ENCODE measurements around the gene TMEM205.
"Not testable (repeated sequence)": the region's sequence is repeated elsewhere in the genome, so short reads cannot be mapped to it uniquely, and the experiment has no call there.

Gene TMEM205

DNA sequence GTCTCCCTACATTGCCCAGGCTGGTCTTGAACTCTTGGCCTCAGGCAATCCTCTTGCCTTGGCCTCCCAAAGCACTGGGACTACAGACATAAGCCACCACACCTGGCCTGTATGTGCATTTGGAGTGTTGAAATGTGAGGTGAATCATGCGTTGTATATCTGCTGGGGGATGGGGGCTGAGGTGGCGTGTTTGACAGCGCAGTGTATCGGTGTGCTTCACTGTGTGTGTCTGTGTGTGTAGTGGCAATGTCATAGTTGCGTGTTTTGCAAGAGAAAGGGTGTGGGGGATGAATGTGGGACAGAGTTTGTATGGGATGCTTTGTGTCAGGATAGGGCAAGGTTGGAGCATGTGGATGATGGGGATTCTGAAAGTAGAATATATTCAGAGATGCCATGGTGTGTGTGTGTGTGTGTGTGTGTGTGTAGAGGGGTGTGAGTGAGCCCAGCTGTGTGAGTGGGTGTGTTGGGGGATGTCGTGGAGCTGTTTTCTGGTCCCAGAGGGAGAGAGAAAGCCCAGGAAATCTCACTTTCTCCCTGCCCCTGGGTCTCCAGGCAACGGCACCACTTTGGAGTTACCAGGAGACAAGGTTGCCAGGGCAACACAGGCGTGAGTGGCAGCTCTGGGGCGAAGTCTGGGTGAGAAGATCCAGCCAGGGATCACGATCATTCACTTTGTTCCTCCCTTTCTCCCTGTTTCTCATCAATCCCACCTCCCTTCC, 27.3 kb upstream of the TMEM205 start:
- peak; percentile 28 for DNase-seq (ENCODE audit: low read depth)

DNA sequence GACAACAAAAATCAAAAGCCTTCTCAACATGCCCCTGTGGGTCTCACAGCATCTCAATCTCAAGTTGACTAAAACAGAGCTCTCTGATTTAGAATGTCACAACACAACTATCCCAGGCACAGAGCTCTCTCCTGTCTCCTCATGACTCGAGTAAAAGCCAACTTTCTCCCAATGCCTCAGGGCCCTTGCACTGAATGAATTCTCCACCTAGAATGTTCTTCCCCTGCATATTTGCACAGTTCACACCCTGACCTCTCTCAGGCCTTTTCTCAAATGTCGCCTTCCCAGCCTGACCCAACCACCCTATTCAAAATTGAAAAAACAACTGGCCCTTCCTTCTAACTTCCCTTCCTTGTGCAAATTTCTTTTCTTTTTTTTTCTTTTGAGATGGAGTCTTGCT, 24.7 kb upstream of the TMEM205 start:
- DNase-seq (ENCODE audit: low read depth), result no peak

DNA sequence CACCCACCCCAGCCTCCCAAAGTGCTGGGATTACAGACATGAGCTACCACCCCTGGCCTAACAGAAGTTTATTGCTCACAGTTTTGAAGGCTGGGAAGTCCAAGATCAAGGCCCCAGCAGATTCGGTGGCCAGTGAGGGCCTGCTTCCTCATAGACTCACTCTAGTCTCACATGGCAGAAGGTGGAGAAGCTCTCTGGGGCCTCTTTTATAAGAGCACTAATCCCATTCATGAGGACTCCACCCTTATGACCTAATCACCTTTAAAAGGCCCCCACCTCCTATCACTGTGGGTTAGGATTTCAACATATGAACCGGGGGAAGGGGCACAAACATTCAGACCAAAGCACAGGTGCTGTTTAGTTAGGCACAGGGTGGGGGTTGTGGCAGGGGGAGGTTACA, 21.5 kb upstream of the TMEM205 start:
- no peak for DNase-seq (ENCODE audit: low read depth)

DNA sequence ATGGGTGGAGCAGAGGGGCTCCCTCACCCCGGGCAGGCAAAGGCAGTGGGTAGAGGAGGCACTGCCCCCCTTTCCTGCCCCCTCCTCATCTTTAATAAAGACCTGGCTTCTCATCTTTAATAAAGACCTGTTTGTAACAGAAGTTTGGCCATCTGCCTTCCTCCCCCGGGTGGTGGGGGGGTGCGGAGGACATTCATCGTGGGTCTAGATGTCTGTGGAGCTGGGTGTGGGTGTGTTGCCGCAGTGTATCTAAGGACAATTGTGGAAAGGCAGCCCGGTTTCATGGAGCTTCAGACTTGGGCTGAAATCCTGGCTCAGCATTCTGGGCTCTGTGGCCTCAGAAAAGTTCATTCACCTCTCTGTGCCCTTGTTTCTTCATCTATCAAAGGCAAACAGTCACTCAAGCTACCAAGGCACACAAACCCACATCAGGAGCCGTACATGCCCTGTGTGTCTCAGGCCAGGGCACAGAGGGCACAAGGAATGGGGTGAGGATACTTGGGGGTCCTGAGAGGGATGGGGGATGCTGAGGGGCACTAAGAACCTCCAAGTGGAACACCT, 19.6 kb upstream of the TMEM205 start:
- no peak for DNase-seq (ENCODE audit: low read depth)

DNA sequence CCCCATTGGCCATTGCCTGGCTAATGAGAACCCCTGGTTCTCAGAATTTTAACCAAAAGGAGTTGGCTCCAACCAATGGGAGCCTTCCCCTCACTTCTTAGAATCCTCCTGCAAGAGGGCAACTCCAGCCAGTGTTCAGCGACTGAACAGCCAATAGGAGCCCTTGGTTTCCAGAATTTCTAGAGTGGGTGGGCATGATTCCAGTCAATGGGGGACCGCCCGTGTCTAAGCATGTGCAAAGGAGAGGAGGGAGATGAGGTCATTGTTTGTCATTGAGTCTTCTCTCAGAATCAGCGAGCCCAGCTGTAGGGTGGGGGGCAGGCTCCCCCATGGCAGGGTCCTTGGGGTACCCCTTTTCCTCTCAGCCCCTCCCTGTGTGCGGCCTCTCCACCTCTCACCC, 18.9 kb upstream of the TMEM205 start:
- no peak for DNase-seq (ENCODE audit: low read depth)

DNA sequence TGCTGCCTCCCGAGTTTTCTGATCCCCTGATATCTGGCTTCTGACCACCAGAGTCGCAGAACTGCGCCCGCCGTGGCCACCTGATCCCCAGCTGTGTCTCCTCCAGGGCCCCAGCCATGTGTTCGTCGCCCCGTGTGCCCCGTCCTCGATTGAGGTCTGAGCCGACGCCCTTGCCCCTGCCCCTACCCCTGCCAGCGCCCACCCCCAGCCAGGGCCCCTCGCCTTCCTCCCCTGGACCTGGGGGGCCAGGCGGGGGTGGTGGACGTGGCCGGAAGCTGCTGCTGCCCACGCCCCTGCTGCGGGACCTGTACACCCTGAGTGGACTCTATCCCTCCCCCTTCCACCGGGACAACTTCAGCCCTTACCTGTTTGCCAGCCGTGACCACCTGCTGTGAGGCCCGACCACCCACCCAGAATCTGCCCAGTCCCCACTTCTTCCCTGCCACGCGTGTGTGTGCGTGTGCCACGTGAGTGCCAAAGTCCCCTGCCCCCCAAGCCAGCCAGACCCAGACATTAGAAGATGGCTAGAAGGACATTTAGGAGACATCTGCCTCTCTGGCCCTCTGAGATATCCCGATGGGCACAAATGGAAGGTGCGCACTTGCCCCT, 18.3 kb upstream of the TMEM205 start:
- DNase-seq (ENCODE audit: low read depth), result no peak

DNA sequence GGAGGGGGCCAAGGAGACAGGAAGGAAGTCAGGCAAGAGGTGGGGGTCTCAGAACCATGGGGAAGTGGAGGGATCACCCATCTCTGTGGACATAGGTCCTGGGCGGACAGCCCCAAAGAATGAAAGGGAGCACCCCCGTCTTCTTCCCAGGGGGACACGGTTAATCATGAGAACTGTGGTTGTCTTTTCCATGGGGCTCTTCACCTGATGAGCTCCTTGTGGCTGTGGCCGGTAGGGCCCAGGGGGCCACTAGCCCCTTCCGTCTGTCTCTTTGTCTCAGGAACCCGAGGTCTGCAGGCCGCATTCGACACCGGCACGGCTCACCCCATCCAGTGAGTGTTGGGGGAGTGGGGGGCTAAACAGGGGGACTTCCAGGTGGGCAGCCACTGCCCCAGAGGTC, 17.8 kb upstream of the TMEM205 start:
- no peak for DNase-seq (ENCODE audit: low read depth)

DNA sequence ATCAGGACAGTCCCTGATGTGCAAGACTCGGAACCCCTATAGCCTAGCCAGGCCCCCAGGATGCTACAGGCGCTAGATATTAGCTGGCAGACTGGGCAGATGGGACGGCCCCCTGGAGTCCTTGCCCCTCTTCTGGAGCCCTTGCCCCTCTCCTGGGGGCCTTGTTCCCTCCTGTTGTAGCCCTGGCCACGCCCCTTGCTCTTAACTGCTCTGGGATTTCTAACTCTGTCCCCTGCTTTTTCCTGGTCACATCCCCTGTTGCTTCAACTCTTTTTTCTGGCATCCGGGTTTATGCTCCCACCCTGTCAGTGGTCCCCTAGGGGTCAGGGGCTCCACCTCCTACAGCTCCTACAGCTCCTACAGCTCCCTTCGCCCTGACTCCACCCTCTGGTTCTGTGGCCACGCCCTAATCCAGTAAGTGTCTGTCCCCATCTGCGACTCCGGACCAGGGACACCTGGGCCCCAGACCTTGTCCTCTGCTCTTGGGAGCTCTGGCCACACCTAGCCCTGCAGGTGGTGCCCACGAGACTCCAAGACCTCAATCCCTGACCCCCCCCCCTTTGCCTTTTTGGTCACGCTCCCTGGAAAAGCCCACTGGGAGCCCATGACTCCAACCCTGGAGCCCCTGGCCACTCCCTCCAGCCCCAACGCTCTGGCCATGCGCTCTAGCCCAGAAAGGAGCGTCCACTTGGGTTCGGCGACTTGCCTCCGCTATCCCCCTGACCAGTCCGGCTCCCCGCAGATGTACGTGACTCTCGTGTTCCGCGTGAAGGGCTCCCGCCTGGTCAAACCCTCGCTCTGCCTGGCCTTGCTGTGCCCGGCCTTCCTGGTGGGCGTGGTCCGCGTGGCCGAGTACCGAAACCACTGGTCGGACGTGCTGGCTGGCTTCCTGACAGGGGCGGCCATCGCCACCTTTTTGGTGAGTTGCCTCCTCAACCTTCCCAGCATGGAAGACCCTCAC, 16.0 kb upstream of the TMEM205 start:
- DNase-seq (ENCODE audit: low read depth), result no peak

DNA sequence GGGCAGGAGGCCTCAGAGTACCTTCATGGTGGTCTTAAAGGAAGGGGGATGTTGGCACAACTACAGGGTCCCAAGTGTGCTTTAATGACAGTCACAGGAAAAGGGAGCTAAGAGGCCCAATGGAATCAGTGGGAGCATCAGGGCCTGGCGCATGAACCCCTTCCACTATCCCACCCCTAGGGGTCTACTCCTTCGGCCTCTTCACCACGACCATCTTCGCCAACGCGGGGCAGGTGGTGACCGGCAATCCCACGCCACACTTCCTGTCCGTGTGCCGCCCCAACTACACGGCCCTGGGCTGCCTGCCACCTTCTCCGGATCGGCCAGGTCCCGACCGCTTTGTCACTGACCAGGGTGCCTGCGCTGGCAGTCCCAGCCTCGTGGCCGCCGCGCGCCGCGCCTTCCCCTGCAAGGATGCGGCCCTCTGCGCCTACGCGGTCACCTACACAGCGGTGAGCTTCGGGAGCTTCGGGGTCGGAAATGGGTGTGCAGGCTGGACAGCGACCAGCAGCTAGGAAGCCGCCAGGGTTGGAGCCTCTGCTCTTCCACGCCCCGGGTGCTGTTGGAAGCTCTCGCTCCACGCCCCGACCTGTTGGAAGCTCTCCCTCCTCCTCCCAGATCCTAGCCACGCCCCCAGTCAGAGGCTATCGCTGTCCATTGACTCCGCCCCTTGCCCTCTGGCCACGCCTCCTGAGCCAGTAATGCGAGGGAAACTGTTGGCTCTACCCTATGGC, 15.1 kb upstream of the TMEM205 start:
- no peak for DNase-seq (ENCODE audit: low read depth)

DNA sequence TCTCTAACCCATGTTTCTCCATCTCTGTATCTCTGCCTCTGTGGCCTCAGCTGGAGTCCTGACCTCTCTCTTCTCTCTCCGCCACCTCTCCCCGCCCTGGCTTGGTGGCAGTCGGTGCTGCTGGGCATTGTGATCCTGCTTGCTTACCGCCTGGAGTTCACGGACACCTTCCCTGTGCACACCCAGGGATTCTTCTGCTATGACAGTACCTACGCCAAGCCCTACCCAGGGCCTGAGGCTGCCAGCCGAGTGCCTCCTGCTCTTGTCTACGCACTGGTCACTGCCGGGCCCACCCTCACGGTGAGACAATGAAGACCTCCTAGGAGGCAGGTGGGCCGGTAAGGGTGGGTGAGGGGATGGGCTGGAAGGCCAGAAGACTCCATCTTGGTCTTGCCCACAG, 13.4 kb upstream of the TMEM205 start:
- DNase-seq (ENCODE audit: low read depth), result no peak

DNA sequence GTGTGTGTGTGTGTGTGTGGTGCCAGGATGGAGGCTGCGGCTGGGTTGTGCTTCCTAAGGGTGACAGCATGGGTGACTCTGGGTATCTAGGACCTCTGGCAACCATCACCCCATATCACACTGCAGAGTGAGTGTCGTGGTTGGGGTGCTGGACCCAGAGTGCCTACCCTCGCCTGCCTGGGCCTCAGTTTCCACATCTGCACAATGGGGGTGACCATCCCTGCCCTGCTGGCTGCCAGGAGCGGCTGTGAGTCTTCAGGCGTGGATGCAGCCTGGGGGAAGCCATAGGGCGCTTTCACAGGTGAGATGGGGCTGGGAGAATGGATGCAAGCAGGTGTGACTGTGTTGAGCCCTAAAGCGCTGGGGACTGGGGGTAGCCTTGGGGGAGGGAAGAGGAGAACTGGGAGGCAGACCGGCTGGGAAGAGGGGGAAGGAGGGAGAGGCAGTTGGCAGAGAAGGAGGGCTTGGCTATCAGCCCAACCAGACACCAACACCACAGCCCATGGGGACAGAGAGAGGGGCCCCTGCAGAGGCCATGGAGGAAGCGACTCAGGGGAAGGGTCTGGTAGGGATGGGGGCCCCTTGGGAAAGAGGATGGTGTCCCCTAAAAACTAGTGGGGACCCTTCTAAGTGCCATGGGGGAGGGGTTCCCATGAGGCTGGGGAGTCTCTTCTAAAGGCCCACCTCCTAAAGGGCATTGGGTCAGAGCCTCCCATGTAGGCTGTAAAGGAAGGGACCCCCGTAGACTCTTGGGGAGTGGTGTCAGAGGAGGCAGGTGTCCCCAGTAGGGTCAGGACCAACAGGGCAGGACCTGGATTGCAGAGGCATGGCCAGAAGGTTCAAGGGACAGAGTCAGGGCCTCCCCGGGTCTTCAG, 10.8 kb upstream of the TMEM205 start:
- no peak for DNase-seq (ENCODE audit: low read depth)

DNA sequence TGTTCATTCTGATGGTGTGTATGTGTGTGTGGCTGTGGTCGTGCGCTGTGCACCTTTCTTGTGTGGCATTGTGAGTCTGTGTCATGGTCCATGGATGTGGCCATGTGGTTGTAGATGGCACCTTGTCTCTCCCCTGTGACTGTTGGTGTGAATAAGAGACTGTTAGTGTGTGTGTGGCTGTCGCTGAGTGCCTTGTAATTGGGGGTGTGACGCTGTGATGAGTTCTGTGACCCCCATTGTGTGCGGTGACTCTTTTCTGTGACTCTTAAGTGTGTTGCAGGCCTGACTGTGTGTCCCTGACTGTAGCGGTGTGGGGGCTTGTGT, 10.0 kb upstream of the TMEM205 start:
- DNase-seq (ENCODE audit: low read depth), result no peak

DNA sequence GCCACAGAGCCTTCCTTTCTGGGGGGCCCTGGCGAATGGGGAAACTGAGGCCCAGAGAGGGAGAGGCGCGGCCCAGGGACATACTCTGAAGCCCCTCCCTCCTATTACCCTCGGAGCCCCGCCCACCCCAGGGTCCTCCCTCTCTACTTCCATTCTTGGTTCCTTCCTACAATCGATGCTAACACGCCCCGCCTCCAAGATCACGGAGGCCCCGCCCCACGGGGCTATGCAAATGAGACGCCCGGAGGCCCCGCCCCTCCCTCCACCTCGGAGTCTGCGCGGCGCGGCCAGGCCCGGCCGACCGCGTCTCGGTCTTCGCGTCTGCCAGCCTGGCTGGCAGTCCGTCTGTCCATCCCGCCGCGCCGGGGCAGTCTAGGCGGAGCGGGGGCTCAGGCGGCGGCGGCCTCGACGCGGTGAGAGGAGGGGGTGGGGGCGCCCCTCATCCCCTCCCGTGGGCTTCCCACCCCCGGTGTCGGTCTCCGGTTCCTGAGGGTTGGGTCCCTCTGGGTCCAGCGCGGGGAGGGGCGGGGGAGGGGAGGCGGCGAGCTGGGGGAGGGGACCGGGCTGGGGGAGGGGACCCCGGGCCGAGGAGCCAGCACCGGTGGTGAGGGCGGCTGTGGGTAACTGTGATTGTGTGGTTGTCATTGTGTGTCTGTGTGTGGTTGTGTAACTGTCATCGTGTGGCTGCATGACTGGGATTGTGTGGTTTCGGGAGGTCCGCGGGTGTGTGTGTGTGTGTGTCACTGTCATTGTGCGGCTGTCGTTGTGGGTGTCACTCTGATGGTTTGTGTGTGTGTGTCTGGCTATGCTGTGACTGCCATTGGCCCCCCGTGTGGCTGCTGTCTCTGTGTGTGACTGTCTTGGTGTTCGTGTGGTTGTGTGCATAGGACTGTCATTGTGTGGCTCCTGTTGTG, 9.3 kb upstream of the TMEM205 start, which contains the start of gene PLPPR2:
Gene PLPPR2, plus strand, starts transcription at position 273 of the 914 bp plus-strand sequence. CDS start 2,242 bp downstream, outside the sequence.
- DNase-seq (ENCODE audit: low read depth), result peak; percentile 92

DNA sequence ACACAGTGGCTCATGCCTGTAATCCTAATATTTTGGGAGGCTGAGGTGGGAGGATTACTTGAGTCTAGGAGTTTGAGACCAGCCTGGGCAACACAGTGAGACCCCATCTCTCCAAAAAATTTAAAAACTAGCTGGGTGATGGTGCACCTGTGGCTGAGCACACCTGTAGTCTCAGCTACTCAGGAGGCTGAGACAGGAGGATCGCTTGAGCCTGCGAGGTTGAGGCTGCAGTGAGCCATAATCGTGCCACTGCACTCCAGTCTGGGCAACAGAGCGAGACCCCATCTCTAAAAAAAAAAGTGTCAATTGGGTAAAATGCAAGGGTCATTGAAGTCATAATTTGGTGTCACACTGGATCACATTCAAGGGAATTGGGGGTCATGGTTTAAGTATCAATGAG, 8.0 kb upstream of the TMEM205 start:
- not testable (repeated sequence) for DNase-seq (ENCODE audit: low read depth)

DNA sequence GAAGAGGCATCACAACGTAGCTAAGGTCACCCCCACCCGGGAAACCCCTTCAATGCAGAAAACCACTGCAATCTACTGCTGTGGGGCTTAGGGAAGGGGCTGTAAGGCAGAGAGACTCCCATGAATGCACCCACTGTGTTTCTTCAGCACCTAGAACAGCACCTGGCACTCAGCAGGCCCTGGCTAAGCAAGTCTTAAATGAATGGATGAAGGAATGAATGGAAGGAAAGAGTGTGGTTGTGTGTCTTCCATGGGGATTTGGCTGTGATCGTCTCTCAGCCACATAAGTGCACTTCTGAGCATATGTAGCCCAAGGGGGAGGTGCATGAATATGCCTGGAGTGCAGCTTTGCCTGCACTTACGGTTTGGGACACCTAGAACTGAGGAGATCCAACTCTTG, 3.1 kb upstream of the TMEM205 start:
- DNase-seq (ENCODE audit: low read depth), result no peak

DNA sequence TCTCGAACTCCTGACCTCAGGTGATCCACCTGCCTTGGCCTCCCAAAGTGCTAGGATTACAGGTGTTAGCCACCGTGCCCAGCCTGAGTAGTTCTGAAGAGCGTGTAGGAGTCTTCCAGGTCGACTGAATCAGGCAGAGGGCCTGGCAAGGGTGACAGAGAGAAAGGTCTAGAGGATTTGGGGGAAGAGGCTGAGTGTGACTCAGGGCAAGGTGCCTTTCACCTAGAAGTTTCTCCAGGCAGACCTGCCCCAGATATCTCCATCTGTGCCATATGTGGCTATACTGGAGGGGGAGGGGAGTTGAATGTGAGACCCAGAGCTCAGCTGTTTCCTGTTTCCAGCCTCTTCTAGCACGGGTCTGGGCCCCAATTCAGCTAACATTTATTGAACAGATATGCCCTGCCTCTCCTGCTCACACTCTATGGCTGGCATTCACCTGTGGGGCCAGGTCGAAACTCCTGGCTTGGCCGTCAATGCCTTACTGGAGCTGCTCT, 1.5 kb upstream of the TMEM205 start:
- no peak for DNase-seq (ENCODE audit: low read depth)

DNA sequence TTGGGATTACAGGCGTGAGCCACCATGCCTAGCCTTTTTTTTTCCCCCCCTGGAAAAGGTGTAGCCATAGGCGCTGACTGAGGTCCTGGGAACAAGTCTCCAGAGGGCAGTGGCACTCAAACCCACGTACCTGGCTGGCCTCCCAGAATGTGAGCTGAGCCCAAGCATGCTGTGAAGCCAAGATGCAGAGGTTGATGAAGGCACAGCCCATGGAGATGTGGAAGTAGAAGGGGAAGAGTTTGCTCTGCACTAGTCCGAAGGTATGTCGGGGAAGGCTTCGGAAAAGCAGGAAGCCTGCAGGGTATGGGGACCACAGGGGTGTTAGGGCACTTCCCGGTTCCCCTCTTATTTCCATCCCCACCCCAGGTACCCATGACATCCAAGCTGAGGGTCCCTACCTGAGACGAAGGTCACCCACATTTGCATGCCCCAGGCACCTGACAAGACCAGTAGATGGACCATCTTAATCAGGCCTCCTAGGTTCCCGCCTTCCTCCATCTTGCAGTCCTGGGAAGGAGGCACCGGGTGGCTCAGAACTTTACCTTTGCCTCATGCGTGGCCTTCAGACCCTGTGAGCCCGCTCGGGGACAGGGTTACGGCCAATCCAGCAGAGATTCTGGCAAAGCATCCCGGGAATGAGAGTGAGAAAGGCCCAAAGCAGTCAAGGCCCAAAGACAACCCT, 805 bp downstream of the TMEM205 start:
- peak; percentile 30 for DNase-seq (ENCODE audit: low read depth)

DNA sequence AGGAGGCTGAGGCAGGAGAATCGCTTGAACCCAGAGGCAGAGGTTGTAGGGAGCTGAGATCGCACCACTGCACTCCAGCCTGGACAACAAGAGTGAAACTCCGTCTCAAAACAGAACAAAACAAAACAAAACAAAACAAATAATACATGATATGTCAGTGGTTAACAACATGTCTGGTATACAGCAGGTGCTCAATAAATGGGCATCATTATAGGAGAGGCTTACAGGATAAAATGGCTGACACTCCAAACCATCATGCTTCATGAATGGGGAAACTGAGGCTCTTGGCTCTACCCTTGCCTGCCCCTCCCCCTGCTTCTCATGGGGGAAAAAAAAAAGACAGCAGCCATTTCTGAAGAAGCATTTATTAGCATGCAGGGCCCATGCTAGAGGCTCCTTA, 3.6 kb downstream of the TMEM205 start:
- DNase-seq (ENCODE audit: low read depth), result no peak

DNA sequence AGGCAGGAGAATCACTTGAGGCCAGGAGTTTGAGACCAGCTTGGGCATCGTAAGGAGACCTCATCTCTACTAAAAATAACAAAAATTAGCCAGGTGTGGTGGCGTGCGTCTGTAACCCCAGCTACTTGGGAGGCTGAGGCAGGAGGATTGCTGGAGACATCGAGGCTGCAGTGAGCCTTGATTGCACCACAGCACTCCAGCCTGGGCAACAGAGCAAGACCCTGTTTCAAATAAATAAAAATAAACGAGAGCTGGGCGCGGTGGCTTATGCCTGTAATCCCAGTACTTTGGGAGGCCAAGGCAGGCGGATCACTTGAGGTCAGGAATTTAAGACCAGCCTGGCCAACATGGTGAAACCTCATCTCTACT, 6.0 kb downstream of the TMEM205 start:
- DNase-seq (ENCODE audit: low read depth), result not testable (repeated sequence)
